H1 (cell line): ENCODE results near the gene RNF152. TPM values are rescaled to one million over a fixed set of nuclear protein-coding genes. Genes with fewer than 3 reads are reported as not detected.

Experiments used
- CTCF ChIA-PET: fragments of 300-600 bp; sonication (Branson Sonifier 250); formaldehyde crosslinking; loops from one replicate; lab custom pipeline; 2021; ENCODE audit not compliant: partially characterized antibody; lab: Charles Lee
- POLR2A ChIA-PET: fragments of 300-600 bp; sonication (Branson Sonifier 250); formaldehyde crosslinking; loops from one replicate; lab custom pipeline; 2021; ENCODE audit warnings: inconsistent platforms; ENCODE audit not compliant: partially characterized antibody; lab: Charles Lee
- DNase-seq, 2 experiments: peaks; one replicate each; pipeline versions ENCODE4 v3.0.0 to v3.0.0-alpha.2; 2010 to 2022; ENCODE audit warnings: low spot score in 2 of 2, low read depth in 1 of 2, mixed read lengths in 1 of 2
- FAIRE-seq: peaks from 2 replicates; lab custom pipeline; 2011; peaks lifted over from hg19 to GRCh38; lab: Jason Lieb, UNC
- H2AFZ ChIP-seq: 2 replicates; pipeline ENCODE4 v1.8.1; 2012; ENCODE audit warnings: low read length, inconsistent platforms
- H2AK5ac ChIP-seq: 2 replicates; pipeline ENCODE4 v1.6.1; 2013; ENCODE audit warnings: low read depth, low read length
- H2BK120ac ChIP-seq: replicated peaks from 2 replicates; pipeline ENCODE3; 2013; ENCODE audit warnings: low read depth, low read length, inconsistent platforms
- H2BK12ac ChIP-seq: 2 replicates; pipeline ENCODE4 v1.6.1; 2013; ENCODE audit warnings: low read depth, low read length
- H2BK15ac ChIP-seq: 2 replicates; pipeline ENCODE4 v1.6.1; 2013; ENCODE audit warnings: low read length
- H2BK20ac ChIP-seq: 2 replicates; pipeline ENCODE4 v1.6.1; 2013; ENCODE audit warnings: low read length
- H2BK5ac ChIP-seq: 2 replicates; pipeline ENCODE4 v1.6.1; 2013; ENCODE audit warnings: low read depth, low read length
- H3K14ac ChIP-seq: 2 replicates; pipeline ENCODE4 v1.6.1; 2013; ENCODE audit warnings: inconsistent platforms; ENCODE audit not compliant: insufficient read length
- H3K18ac ChIP-seq: 2 replicates; pipeline ENCODE4 v1.6.1; 2013; ENCODE audit warnings: low read length; ENCODE audit errors: extremely low read depth
- H3K23ac ChIP-seq: 2 replicates; pipeline ENCODE4 v1.6.1; 2013; ENCODE audit warnings: inconsistent platforms; ENCODE audit not compliant: insufficient read length
- H3K23me2 ChIP-seq: 2 replicates; pipeline ENCODE4 v1.6.1; 2013; ENCODE audit warnings: low read depth, low read length
- H3K27ac ChIP-seq: 2 replicates; pipeline ENCODE4 v1.6.1; 2011; ENCODE audit warnings: low read depth, low read length, inconsistent platforms
- H3K27me3 ChIP-seq, 4 experiments: replicated peaks in 1 of 4; 1 replicate in 1 of 4; 2 replicates in 3 of 4; pipeline versions ENCODE4 v1.6.1 to v1.8.1; 2011 to 2013; ENCODE audit warnings: low read length in 3 of 4, mild to moderate bottlenecking in 3 of 4, inconsistent platforms in 2 of 4, mixed read lengths in 2 of 4, moderate library complexity in 1 of 4; ENCODE audit not compliant: control insufficient read depth in 3 of 4, insufficient read depth in 3 of 4; ENCODE audit errors: extremely low read depth in 1 of 4
- H3K36me3 ChIP-seq, 4 experiments: 2 replicates each; pipeline versions ENCODE4 v1.6.1 to v1.8.1; 2011 to 2013; ENCODE audit warnings: mild to moderate bottlenecking in 4 of 4, low read length in 3 of 4, moderate library complexity in 2 of 4, control low read depth in 1 of 4, inconsistent platforms in 1 of 4; ENCODE audit not compliant: insufficient read depth in 4 of 4, control insufficient read depth in 2 of 4
- H3K4ac ChIP-seq: replicated peaks from 2 replicates; pipeline ENCODE3; 2013; ENCODE audit warnings: low read length, low read depth, mixed read lengths, inconsistent platforms; ENCODE audit not compliant: insufficient read length
- H3K4me1 ChIP-seq, 4 experiments: replicated peaks in 1 of 4; 1 replicate in 1 of 4; 2 replicates in 3 of 4; pipeline versions ENCODE4 v1.6.1 to v1.8.1; 2011 to 2013; ENCODE audit warnings: low read length in 3 of 4, inconsistent platforms in 2 of 4, mixed read lengths in 1 of 4; ENCODE audit not compliant: insufficient read depth in 4 of 4, control insufficient read depth in 3 of 4
- H3K4me2 ChIP-seq, 2 experiments: 2 replicates each; pipeline versions ENCODE4 v1.6.1 to v1.8.1; 2011 to 2013; ENCODE audit warnings: low read depth in 2 of 2, low read length in 2 of 2, control low read depth in 1 of 2, inconsistent platforms in 1 of 2, mild to moderate bottlenecking in 1 of 2; ENCODE audit not compliant: insufficient read depth in 1 of 2
- H3K4me3 ChIP-seq, 4 experiments: fragments of 200-600, 300-600 bp in 1 of 4; sonication (generic), shearing (Covaris generic), sonication (Bioruptor Twin) in 1 of 4; 2 replicates each; pipeline versions ENCODE4 v1.5.1 to v1.8.1; 2011 to 2016; ENCODE audit warnings: low read length in 4 of 4, low read depth in 3 of 4, control low read depth in 2 of 4, inconsistent platforms in 2 of 4, mild to moderate bottlenecking in 2 of 4, mixed read lengths in 1 of 4, moderate library complexity in 1 of 4; ENCODE audit not compliant: insufficient read depth in 2 of 4; ENCODE audit errors: extremely low read depth in 1 of 4
- H3K56ac ChIP-seq: replicated peaks from 2 replicates; pipeline ENCODE3; 2013; ENCODE audit warnings: low read depth, mild to moderate bottlenecking, mixed read lengths, low read length, inconsistent platforms; ENCODE audit not compliant: insufficient read length
- H3K79me1 ChIP-seq: 2 replicates; pipeline ENCODE4 v1.6.1; 2013; ENCODE audit warnings: low read depth, low read length, control low read depth
- H3K79me2 ChIP-seq, 2 experiments: 2 replicates each; pipeline versions ENCODE4 v1.6.1 to v1.8.1; 2012 to 2013; ENCODE audit warnings: low read length in 2 of 2, mild to moderate bottlenecking in 2 of 2, inconsistent platforms in 1 of 2; ENCODE audit not compliant: insufficient read depth in 2 of 2, control insufficient read depth in 1 of 2
- H3K9ac ChIP-seq, 4 experiments: replicated peaks in 1 of 4; 1 replicate in 1 of 4; 2 replicates in 3 of 4; pipeline versions ENCODE4 v1.6.1 to v1.8.1; 2011 to 2013; ENCODE audit warnings: low read depth in 3 of 4, low read length in 3 of 4, control low read depth in 2 of 4, mild to moderate bottlenecking in 2 of 4, moderate library complexity in 2 of 4, inconsistent platforms in 1 of 4; ENCODE audit errors: extremely low read depth in 1 of 4
- H3K9me3 ChIP-seq, 2 experiments: 2 replicates each; pipeline versions ENCODE4 v1.6.1 to v1.8.1; 2012 to 2013; ENCODE audit warnings: mild to moderate bottlenecking in 2 of 2, moderate library complexity in 2 of 2, control low read depth in 1 of 2, inconsistent platforms in 1 of 2, low read depth in 1 of 2, low read length in 1 of 2, mixed read lengths in 1 of 2; ENCODE audit not compliant: insufficient read depth in 2 of 2
- H4K20me1 ChIP-seq, 2 experiments: replicated peaks in 1 of 2; 2 replicates each; pipeline versions ENCODE3 to v1.8.1; 2011 to 2013; ENCODE audit warnings: inconsistent platforms in 2 of 2, low read length in 2 of 2, mild to moderate bottlenecking in 1 of 2; ENCODE audit not compliant: insufficient read depth in 2 of 2, control insufficient read depth in 1 of 2
- H4K5ac ChIP-seq: 2 replicates; pipeline ENCODE4 v1.6.1; 2013; ENCODE audit warnings: low read length, low read depth, mixed read lengths, inconsistent platforms; ENCODE audit not compliant: insufficient read length
- H4K8ac ChIP-seq: 2 replicates; pipeline ENCODE4 v1.8.0; 2013; ENCODE audit warnings: mild to moderate bottlenecking, moderate library complexity, low read length, inconsistent platforms; ENCODE audit not compliant: insufficient read depth; ENCODE audit errors: extremely low read depth
- H4K91ac ChIP-seq: replicated peaks from 2 replicates; pipeline ENCODE3; 2013; ENCODE audit warnings: low read length, mixed read lengths, inconsistent platforms; ENCODE audit not compliant: insufficient read length
- BACH1 ChIP-seq: IDR thresholded peaks from 2 replicates; pipeline ENCODE4 v1.6.1; 2012; ENCODE audit warnings: low read length, improper control_type of control experiment
- CHD1 ChIP-seq: IDR thresholded peaks from 2 replicates; pipeline ENCODE4 v1.6.1; 2012; ENCODE audit warnings: low read depth, low read length, improper control_type of control experiment
- CREB1 ChIP-seq: IDR thresholded peaks from 2 replicates; pipeline ENCODE4 v1.6.1; 2012; ENCODE audit warnings: inconsistent platforms
- HDAC2 ChIP-seq, 2 experiments: fragments of 300-600 bp in 1 of 2; sonication (generic) in 1 of 2; IDR thresholded peaks; 2 replicates each; pipeline ENCODE4 v1.6.1; 2011 to 2012; ENCODE audit warnings: low read depth in 2 of 2, low read length in 2 of 2, mild to moderate bottlenecking in 2 of 2, moderate library complexity in 2 of 2, borderline replicate concordance in 1 of 2, inconsistent platforms in 1 of 2
- RFX5 ChIP-seq: IDR thresholded peaks from 2 replicates; pipeline ENCODE4 v1.6.1; 2011; ENCODE audit warnings: low read depth, low read length, improper control_type of control experiment, borderline replicate concordance
- RNF2 ChIP-seq: fragments of 200-900, 300-1000 bp; sonication (generic); IDR thresholded peaks from 2 replicates; pipeline ENCODE4 v1.7.1; 2016; ENCODE audit warnings: borderline replicate concordance, low read depth, mild to moderate bottlenecking, antibody characterized with exemption, low read length; ENCODE audit not compliant: poor library complexity, severe bottlenecking; ENCODE audit errors: missing control alignments
- RXRA ChIP-seq: IDR thresholded peaks from 2 replicates; pipeline ENCODE4 v1.6.1; 2011; ENCODE audit warnings: low read depth, mild to moderate bottlenecking, low read length, moderate library complexity; ENCODE audit not compliant: insufficient read depth
- SAP30 ChIP-seq: fragments of 300-600 bp; sonication (generic); IDR thresholded peaks from 2 replicates; pipeline ENCODE4 v1.7.1; 2012; ENCODE audit warnings: low read length, moderate library complexity, mild to moderate bottlenecking, inconsistent platforms; ENCODE audit not compliant: insufficient read depth, insufficient replicate concordance
- TAF7 ChIP-seq: optimal IDR thresholded peaks from 2 replicates; pipeline ENCODE3; 2011; ENCODE audit warnings: low read depth, mild to moderate bottlenecking, inconsistent platforms, low read length, moderate library complexity, borderline replicate concordance
- TBP ChIP-seq: IDR thresholded peaks from 2 replicates; pipeline ENCODE4 v1.6.1; 2011; ENCODE audit warnings: low read depth, low read length, improper control_type of control experiment
- TCF12 ChIP-seq: IDR thresholded peaks from 2 replicates; pipeline ENCODE4 v1.6.1; 2011; ENCODE audit warnings: low read depth, mild to moderate bottlenecking, low read length
- WGBS, 2 experiments: shearing (Covaris generic) in 1 of 2; methylation state at CpG; one replicate each; pipeline versions ENCODE4 v1.1.6 to v1.1.7; 2013 to 2015; ENCODE audit warnings: low lambda C conversion rate in 2 of 2, mixed read lengths in 2 of 2, inconsistent platforms in 1 of 2, low coverage in 1 of 2, missing lambda C conversion rate in 1 of 2; ENCODE audit not compliant: insufficient replicate concordance in 2 of 2, insufficient coverage in 1 of 2, insufficient read length in 1 of 2; ENCODE audit errors: extremely low coverage in 1 of 2, missing lambda C conversion rate in 1 of 2; 5-methylcytosine and 5-hydroxymethylcytosine counted together
- polyA plus RNA-seq, 7 experiments: library from polyadenylated mRNA; depleted of rRNA in 3 of 7; stranded (reverse) in 5 of 7; unstranded in 2 of 7; fragments of >200 nt in 5 of 7; fragments of 200-250 nt in 2 of 7; gene quantifications; 1 replicate in 5 of 7; 2 replicates in 1 of 7; 4 replicates in 1 of 7; pipeline versions ENCODE4 v1.2.1 to v1.2.3, GENCODE V29; 2011 to 2013; ENCODE audit warnings: missing spikeins in 2 of 7, mixed read lengths in 2 of 7
- total RNA-seq: library from RNA; stranded (reverse); fragmentation: NEBNext Ultra II Directional; extraction: Animal tissue kit (Norgen Biotek cat#: 25700); gene quantifications from 2 replicates; pipeline ENCODE4 v1.2.1, GENCODE V29; 2021
- TF ChIP-seq, protein P1 (sequence below): IDR thresholded peaks from 2 replicates; pipeline ENCODE4 v1.6.1; 2011; ENCODE audit warnings: low read length, improper control_type of control experiment

RNF152 gene
- total and polyA plus RNA-seq, 2 of the 8 experiments (the other 6 are each of a cell fraction or from before 2014, with no cell fraction given): 1.1 to 2.7 TPM

DNA sequence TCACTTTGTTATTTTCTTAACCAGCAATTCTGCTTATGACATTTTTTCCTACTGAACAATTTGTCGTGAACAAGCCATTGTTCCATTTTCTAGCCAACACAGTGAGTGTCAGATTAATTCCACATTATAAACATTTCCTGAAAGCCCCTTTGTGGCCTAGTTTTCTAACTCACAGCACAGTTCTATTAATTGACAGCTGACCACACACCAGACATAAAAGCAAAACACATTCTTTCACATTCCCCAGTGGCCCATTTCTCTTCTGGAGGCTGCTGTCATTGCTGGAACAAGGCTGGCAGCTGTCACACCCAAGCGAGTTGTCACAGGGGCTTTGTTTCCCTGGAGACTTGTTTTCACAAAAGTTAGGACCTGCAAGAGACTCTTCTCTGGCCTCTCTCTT, 50.7 kb downstream of the RNF152 start:
- Histone ChIP-seq H3K4me3 (no peak overlapping the region), H3K27me3 (no peaks in the 10 kb centered on the region), H3K79me2 (no peaks in the 10 kb centered on the region), H3K36me3 (no peaks in the 10 kb centered on the region), H3K9ac (no peak overlapping the region), H2BK15ac (no peak overlapping the region), H2BK5ac (no peak overlapping the region), H2BK20ac (no peak overlapping the region), H3K14ac (no peak overlapping the region), H3K56ac (no peak overlapping the region), H3K18ac (no peak overlapping the region), H3K23ac (no peak overlapping the region), H3K9me3 (no peaks in the 10 kb centered on the region), H3K4me1 (no peaks in the 10 kb centered on the region; a peak in 1 of 7 replicates), H4K8ac (no peak overlapping the region), H2BK120ac (no peak overlapping the region), H4K91ac (no peak overlapping the region), H3K27ac (no peak overlapping the region), H3K79me1 (no peaks in the 10 kb centered on the region), H3K4ac (no peak overlapping the region), H4K5ac (no peak overlapping the region), H3K23me2 (no peaks in the 10 kb centered on the region), H4K20me1 (no peaks in the 10 kb centered on the region), H2AK5ac (no peak overlapping the region), H2BK12ac (no peak overlapping the region), H2AFZ (no peak overlapping the region), H3K4me2 (no peak overlapping the region)
- DNase-seq: no peak
- TF ChIP-seq HDAC2 (IDR thresholded peaks at IDR 0.05; ENCODE audit: borderline replicate concordance in 1 of 2, low read depth in 2 of 2, low read length in 2 of 2): no peak
- no peak for TF ChIP-seq TAF7
- no peak for TF ChIP-seq TCF12
- TF ChIP-seq TBP: no peak
- TF ChIP-seq, protein P1, sequence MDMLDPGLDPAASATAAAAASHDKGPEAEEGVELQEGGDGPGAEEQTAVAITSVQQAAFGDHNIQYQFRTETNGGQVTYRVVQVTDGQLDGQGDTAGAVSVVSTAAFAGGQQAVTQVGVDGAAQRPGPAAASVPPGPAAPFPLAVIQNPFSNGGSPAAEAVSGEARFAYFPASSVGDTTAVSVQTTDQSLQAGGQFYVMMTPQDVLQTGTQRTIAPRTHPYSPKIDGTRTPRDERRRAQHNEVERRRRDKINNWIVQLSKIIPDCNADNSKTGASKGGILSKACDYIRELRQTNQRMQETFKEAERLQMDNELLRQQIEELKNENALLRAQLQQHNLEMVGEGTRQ: no peak
- no peak for TF ChIP-seq RFX5
- TF ChIP-seq SAP30: no peak
- no peak for TF ChIP-seq CHD1
- TF ChIP-seq RNF2: no peak
- no peak for TF ChIP-seq RXRA
- TF ChIP-seq CREB1: no peak
- no peak for TF ChIP-seq BACH1
- POLR2A ChIA-PET: no interaction called here
- 95% methylated on average over 2 of the region's 2 CpGs; no CpG with 5 or more reads in 1 of the 2 experiments for WGBS, 2 experiments
- FAIRE-seq: no peak
- CTCF ChIA-PET: interaction anchor here (0.8 kb wide), 1 partner anchor 262 kb away, joined by 3 read pairs; no protein-coding TSS in a partner anchor
